Activated CD4-positive, CD25-positive, alpha-beta regulatory T cell treated with anti-CD3 and anti-CD28 coated beads, Interleukin-2, amount 50 U/mL, for 16 hours (primary cell): ENCODE results near the gene MPC1L.
A peak's percentile ranks its signal among the peaks of the same experiment; 100 is the strongest.

Experiments used
- DNase-seq: peaks from one replicate; pipeline ENCODE4 v3.0.0-alpha.2; 2020; ENCODE audit warnings: low read depth, low spot score

MPC1L gene

GRCh38 chrX:40628506-40628905 is 5.3 kb downstream of the MPC1L start:
- no peak for DNase-seq

DNA sequence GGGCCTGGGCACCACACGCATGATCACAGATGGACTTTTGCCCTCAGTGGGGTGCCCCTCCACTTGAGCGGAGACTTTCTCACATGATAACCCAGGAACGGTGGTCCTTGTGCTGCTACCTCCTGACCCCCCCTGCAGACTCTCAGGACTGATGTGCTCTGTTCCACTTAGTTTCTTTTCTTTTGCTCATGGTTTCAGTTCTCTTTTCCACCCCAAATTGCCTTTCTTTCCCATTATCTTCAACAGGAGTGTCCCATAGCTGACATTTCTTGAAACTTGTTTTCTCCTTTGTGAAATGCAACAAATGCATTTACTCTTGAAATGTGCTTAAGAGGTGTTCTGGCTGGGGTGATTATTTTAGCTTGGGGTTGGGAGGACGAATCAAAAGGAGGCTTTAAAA is 9.0 kb downstream of the MPC1L start:
- DNase-seq: no peak

- no peak for DNase-seq
These were observed 14.5 kb downstream of the MPC1L start for GRCh38 chrX:40637687-40638086.

GRCh38 chrX:40644176-40644575 is 20.9 kb downstream of the MPC1L start:
- DNase-seq: no peak

- no peak for DNase-seq
These were observed 21.7 kb downstream of the MPC1L start for GRCh38 chrX:40644821-40645358.

DNA sequence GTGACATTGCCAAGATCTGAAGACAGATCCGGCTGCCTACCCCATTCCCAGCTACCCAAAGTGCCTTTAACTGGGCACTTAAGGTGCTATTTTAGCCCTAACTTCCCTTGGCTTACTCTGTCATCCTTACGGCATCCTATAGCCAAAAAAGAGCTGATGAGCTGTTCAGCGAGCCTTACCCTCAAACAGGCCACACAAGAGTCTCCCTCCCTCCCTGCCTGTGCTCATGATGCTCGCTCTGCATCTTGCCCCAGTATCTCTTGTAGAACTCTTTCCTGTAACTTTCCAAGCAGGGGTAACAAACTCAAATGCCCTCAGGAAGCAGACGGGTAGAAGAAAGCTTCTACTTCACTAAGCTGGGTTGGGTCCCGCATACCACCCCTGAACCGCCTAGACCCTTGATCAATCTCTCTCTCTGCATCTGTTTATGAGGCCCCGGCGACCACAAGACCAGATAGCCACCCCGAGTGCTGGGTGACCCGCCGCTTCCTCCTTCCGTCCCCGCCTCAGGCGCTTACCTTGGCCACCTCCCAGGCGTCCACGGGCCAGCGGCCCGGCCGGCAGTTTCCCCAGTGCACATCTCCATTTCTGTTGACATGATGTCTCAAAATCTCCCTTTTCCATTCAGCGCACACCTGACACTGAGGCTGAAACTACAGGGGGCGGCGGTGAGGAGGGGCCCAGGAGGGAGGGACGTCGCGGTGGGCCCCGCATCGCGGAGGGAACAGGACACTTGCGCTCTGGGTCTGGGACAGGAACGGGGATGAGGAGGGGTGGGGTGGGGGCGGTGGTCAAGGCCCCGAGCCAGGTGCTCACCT is 23.5 kb downstream of the MPC1L start:
- no peak for DNase-seq

DNA sequence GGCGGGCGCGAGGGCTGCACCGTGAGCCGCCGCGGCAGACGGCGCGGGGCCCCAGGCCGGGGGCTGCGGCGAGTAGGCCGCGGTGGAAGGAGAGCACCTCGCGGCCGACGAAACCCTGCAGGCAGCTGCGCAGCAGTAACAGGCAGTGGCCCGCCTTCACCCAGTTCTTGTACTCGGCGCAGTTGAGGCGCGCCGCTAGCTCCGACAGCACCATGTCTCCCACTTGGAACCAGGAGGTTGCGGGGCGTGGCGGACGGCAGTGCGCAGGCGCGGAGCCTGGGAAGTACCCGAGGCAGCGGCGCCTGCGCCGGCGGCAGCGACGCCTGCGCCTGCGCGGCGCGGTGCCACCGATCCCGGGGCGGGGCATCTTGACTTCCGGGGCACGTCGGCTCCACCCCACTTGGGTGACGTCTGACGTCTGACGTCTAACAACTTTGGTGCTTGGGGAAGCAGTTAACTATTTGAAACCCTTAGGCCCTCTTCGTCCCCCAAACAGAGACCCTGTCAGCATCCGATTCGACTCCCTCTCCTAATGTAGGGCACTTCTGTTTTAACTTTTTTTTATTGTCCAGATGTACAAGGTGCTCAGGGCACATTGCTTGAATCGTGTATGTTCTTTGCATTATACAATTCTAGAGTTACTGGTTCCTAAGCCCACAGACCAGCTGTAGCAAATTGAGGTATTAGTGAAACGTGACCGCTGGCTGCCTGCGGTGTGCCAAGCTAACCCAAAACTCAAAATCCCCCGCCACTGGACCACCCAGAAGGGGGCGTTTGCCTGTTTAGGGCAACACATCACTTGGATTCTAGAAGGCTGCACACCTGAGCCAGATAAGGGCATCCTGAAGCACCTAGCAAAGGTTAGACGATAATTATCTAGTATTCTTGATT is 24.3 kb downstream of the MPC1L start, which contains the start of gene CXorf38:
TSS of gene CXorf38 (minus strand) at position 255 of the 891 bp plus-strand sequence. CDS start at position 214, 41 bp downstream.
- peak; percentile 82 for DNase-seq

GRCh38 chrX:40651620-40652223 is 28.5 kb downstream of the MPC1L start:
- peak; percentile 56 for DNase-seq

- no peak for DNase-seq
These were observed 29.4 kb downstream of the MPC1L start for GRCh38 chrX:40652664-40653063.

- no peak for DNase-seq
These were observed 30.3 kb downstream of the MPC1L start for GRCh38 chrX:40653535-40653934.

GRCh38 chrX:40660381-40660780 is 37.2 kb downstream of the MPC1L start:
- no peak for DNase-seq

DNA sequence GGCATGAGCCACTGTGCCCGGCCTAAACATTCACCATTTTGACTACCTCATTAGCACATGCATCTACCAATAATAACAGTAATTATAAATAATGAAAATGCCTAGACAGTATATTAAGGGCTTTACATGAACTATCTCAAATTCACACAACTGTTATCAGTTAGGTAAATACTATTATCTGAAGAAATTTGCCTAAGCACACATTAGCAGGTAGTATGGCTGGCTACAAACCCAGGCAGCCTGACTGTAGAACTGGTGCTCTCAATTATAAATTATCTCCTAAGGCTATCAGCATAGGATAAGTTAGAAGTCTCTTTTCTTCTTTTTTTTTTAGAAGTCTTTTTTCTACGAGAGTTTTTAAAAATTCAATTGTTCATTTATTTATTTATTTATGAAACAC is 38.3 kb downstream of the MPC1L start:
- no peak for DNase-seq

DNA sequence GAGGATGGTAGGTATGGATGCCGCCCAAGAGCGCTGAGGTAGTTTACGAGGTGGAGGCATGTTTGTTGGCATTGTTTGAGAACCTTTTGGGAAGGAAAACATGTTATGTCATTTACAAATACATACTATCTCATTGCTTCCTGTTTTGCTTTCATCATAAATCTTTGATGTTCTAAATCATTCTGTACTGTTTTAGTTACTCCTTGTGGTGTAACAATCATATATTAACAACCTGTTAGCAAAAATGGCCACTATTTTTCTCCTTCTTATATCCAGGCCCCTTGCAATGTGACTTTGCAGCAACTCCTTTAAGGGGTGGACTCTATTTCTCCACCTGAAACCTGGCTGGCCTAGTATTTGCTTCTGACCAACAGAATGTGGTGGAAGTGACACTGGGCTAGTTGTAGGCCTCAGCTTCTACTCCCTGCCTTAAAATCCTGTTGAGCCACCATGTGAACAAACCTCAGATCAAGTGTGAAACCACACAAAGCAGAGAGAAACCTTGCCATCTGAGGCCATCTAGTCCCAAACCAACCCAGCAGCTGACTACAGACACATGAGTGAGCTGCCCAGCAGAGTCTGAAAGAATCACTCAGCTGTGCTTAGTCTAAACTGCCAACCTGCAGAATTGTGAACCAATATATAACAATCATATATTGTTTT is 40.0 kb downstream of the MPC1L start:
- no peak for DNase-seq

DNA sequence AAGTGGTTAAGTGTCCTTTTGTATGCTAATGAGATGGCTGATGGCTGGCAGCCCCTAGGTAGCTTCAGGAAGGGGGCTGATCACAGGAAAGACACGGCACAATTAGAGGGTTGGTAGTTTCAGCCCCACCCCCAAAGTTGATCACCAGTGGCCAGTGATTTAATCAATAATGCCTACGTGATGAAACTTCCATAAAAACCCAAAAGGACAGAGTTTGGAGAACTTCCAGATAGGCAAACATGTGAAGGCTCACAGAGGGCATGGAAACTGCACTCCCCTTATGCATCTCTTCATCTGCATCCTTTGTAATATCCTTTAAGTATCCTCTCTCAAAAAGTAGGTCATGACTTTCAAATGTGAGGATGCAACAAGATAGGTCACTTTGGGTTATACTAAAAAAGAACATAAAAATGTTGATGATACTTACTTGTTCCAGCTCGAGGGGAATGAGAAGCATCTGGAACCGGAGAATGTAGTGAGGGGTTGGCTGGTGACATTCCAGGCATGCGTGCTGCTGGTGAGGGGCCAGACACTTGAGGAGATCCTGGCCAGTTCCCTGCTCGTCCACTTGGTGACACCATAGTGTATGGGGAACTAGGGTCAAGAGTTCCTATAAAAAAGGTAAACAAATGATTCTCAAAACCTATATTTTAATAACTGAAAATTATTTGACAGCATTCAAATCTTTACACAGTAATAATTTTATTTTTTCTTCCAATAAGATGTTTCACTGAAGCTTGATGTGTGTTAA is 40.8 kb downstream of the MPC1L start:
- DNase-seq: no peak

DNA sequence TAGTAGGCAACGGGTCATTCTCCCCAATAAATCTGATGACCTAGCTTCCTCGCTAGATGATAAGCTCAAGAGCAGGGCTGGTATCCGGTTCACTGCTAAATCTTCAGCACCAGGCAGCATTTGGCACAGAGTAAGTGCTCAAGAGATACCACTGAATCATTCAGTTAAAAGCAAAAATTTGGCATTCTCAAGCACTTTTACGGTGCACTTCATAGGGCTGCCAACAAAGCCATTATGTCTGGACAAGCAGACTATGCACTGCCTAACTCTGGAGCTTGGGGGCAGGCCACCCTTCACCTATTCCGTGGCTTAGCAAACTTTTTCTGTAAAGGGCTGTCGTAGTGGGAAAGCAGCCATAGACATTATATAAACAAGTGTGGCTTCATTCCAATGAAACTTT is 47.9 kb downstream of the MPC1L start:
- no peak for DNase-seq
